ENCODE measurements around the gene FALEC.

DNA sequence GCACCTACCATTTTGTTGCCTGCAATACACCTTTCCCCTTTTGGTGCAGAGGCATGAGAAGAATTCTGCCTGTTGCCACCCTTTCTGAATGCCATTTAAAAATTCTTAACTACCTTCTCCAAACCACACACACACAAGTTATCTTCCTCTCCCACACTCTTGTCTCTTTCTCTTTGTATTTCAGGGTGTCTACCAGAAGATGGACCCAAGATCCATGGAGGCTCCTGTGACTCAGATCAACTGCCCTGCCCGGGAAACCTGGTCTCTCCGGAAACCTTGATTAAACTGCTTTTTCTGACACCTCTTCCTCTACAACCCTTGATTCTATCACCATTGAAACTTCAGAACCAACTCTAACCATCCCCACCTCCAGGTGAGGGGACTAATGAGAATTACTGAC lies 30.7 kb upstream of the FALEC start:
- TF ChIP-seq RARB (CRISPR knock-in tag; IDR thresholded peaks at IDR 0.05) (no peak), TSHZ2 (CRISPR knock-in tag; IDR thresholded peaks at IDR 0.05) (no peak), ZFP30 (CRISPR knock-in tag; IDR thresholded peaks at IDR 0.05) (no peak), CSRNP3 (CRISPR knock-in tag; IDR thresholded peaks at IDR 0.05) (no peak), ZNF70 (CRISPR knock-in tag; IDR thresholded peaks at IDR 0.05) (no peak), PPARA (CRISPR knock-in tag; IDR thresholded peaks at IDR 0.05; ENCODE audit: borderline replicate concordance) (no peak), OSR1 (CRISPR knock-in tag; IDR thresholded peaks at IDR 0.05) (no peak), SNAI2 (CRISPR knock-in tag; IDR thresholded peaks at IDR 0.05) (no peak), ZFP3 (CRISPR knock-in tag; IDR thresholded peaks at IDR 0.05) (no peak), PATZ1 (CRISPR knock-in tag; IDR thresholded peaks at IDR 0.05; ENCODE audit: borderline replicate concordance) (no peak), ZNF8 (CRISPR knock-in tag; IDR thresholded peaks at IDR 0.05) (no peak), ISL1 (CRISPR knock-in tag; IDR thresholded peaks at IDR 0.05) (no peak)
- TF ChIP-seq, protein P1, sequence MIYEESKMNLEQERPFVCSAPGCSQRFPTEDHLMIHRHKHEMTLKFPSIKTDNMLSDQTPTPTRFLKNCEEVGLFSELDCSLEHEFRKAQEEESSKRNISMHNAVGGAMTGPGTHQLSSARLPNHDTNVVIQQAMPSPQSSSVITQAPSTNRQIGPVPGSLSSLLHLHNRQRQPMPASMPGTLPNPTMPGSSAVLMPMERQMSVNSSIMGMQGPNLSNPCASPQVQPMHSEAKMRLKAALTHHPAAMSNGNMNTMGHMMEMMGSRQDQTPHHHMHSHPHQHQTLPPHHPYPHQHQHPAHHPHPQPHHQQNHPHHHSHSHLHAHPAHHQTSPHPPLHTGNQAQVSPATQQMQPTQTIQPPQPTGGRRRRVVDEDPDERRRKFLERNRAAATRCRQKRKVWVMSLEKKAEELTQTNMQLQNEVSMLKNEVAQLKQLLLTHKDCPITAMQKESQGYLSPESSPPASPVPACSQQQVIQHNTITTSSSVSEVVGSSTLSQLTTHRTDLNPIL (CRISPR knock-in tag; IDR thresholded peaks at IDR 0.05; ENCODE audit: low read depth), result no peak
